A549 treated with CORT108297 at 1 μM for 4 hours (cell line): Measurements from ENCODE around the gene INSL4. TPM values are rescaled to one million over a fixed set of nuclear protein-coding genes. Genes with fewer than 3 reads are reported as not detected.

Experiments
- total RNA-seq: library from RNA; stranded (reverse); fragments of 200-300 nt; extraction: Qiagen RNA extraction; gene quantifications from 5 replicates; pipeline ENCODE4 v1.2.3, GENCODE V29; 2022

The INSL4 gene
- 14.2 to 17.2 TPM (median 16.6 TPM) in 5 replicates for total RNA-seq

GRCh38 chr9:5231212-5231611, at the start of gene INSL4:
Gene INSL4 (plus strand): TSS chr9:5231419. CDS start chr9:5231524, 105 bp downstream.

GRCh38 chr9:5185220-5185840, 45.9 kb upstream of the INSL4 start, which contains the start of gene INSL6:
Gene INSL6 (minus strand): TSS chr9:5185639. CDS start chr9:5185602, 37 bp downstream.

Other genes starting within 250 kb of the INSL4 start
- gene JAK2, start 246.1 kb upstream of the INSL4 start, total RNA-seq: 2.0 to 3.0 TPM (median 2.8 TPM) in 5 replicates
- gene INSL6, start 45.8 kb upstream of the INSL4 start, total RNA-seq: not detected in 5 replicates
- gene RLN2, start 73.3 kb downstream of the INSL4 start, total RNA-seq: 0.18 to 0.34 TPM (median 0.20 TPM) in 3 of 5 replicates, not detected in the others
- 0.10 TPM in 1 of 5 replicates, not detected in the others for gene RLN1, start 108.5 kb downstream of the INSL4 start, total RNA-seq
- 21.1 to 27.6 TPM (median 23.2 TPM) in 5 replicates for gene PLGRKT, start 206.5 kb downstream of the INSL4 start, total RNA-seq
- 1.6 to 2.6 TPM (median 2.3 TPM) in 5 replicates for gene CD274, start 219.1 kb downstream of the INSL4 start, total RNA-seq